ENCODE results near the gene ZNF543.
"Not testable (repeated sequence)": the region's sequence is repeated elsewhere in the genome, so short reads cannot be mapped to it uniquely, and the experiment has no call there.

ZNF543 gene

GRCh38 chr19:57320180-57321084, at the start of gene ZNF543:
ZNF543 (plus strand) TSS chr19:57320472; CDS start chr19:57320854, 382 bp downstream.
- DNase-seq: peak; percentile 90

GRCh38 chr19:57271280-57271679, 49.0 kb upstream of the ZNF543 start:
- no peak for DNase-seq

GRCh38 chr19:57273014-57273413, 47.3 kb upstream of the ZNF543 start:
- no peak for DNase-seq

- DNase-seq: no peak
These were observed 43.8 kb upstream of the ZNF543 start for GRCh38 chr19:57276430-57276829.

GRCh38 chr19:57278481-57278880, 41.8 kb upstream of the ZNF543 start:
- DNase-seq: not testable (repeated sequence)

- DNase-seq: no peak
These were observed 40.7 kb upstream of the ZNF543 start for GRCh38 chr19:57279418-57280164.

GRCh38 chr19:57280165-57280961, 39.9 kb upstream of the ZNF543 start, which contains the start of gene ZNF460:
ZNF460 (plus strand) TSS chr19:57280485; CDS start chr19:57280807, 322 bp downstream.
- peak; percentile 97 for DNase-seq

- no peak for DNase-seq
These were observed 39.3 kb upstream of the ZNF543 start for GRCh38 chr19:57280962-57281400.

GRCh38 chr19:57282011-57282643, 38.1 kb upstream of the ZNF543 start:
- DNase-seq: no peak

- no peak for DNase-seq
These were observed 31.9 kb upstream of the ZNF543 start for GRCh38 chr19:57288373-57288772.

- no peak for DNase-seq
These were observed 29.3 kb upstream of the ZNF543 start for GRCh38 chr19:57290970-57291369.

GRCh38 chr19:57292547-57292946, 27.7 kb upstream of the ZNF543 start:
- no peak for DNase-seq

- DNase-seq: no peak
These were observed 26.6 kb upstream of the ZNF543 start for GRCh38 chr19:57293719-57294118.

- no peak for DNase-seq
These were observed 18.2 kb upstream of the ZNF543 start for GRCh38 chr19:57302020-57302465.

GRCh38 chr19:57302727-57303401, 17.4 kb upstream of the ZNF543 start:
- no peak for DNase-seq

- DNase-seq: no peak
These were observed 15.2 kb upstream of the ZNF543 start for GRCh38 chr19:57305056-57305455.

GRCh38 chr19:57308514-57308913, 11.8 kb upstream of the ZNF543 start:
- no peak for DNase-seq

- DNase-seq: no peak
These were observed 9.5 kb upstream of the ZNF543 start for GRCh38 chr19:57310792-57311191.

- DNase-seq: no peak
These were observed 6.1 kb upstream of the ZNF543 start for GRCh38 chr19:57314146-57314545.

GRCh38 chr19:57317503-57317902, 2.8 kb upstream of the ZNF543 start:
- no peak for DNase-seq

GRCh38 chr19:57319869-57320179, 448 bp upstream of the ZNF543 start:
- no peak for DNase-seq

GRCh38 chr19:57321116-57321515, 844 bp downstream of the ZNF543 start:
- no peak for DNase-seq

All from activated T-cell treated with anti-CD3 and anti-CD28 coated beads, Interleukin-2, amount 50 U/mL, for 1 hour (primary cell).